ENCODE results near the gene KATNAL1. TPM values are rescaled to one million over a fixed set of nuclear protein-coding genes. Genes with fewer than 3 reads are reported as not detected.

KATNAL1 gene
- polyA plus RNA-seq, 1 of the 3 experiments (the other 2 are of a cell fraction), result 5.1 TPM

DNA sequence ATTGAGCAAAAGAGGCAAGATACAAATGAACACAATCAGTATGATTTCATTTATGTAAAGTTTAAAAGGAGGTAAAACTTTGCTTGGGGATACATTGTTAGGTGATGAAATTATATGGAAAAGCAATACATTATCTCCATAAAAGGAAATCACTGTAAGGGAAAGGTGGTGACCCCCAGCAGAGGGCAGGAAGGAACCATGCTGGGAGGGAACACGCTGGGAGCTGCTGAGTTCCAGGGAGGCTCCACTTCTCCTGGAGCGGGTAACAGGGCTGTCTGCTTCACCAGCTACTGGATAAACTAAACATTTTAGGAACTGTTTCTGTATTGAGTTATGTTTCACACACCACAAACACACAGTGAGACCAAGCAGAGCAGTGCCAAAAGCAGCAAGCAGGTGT, 91.2 kb downstream of the KATNAL1 start:
- Histone ChIP-seq H3K9ac (no peak overlapping the region), H3K9me3 (no peaks in the 10 kb centered on the region), H3K4me2 (no peak overlapping the region), H4K20me1 (ENCODE audit: insufficient read depth) (no peaks in the 10 kb centered on the region), H3K9me2 (no peaks in the 10 kb centered on the region), H3K36me3 (replicated peaks in 1 of 2; ENCODE audit: control insufficient read depth in 1 of 2, insufficient read depth in 2 of 2, low read length in 1 of 2) (peaks cover 12 to 19% of the 10 kb centered on the region in 2 experiments), H2AFZ (ENCODE audit: low read depth) (no peak overlapping the region), H3K79me2 (ENCODE audit: insufficient read depth) (peaks cover 19% of the 10 kb centered on the region; the same call in 1 of the 2 replicates), H3K4me3 (ENCODE audit: low read depth in 2 of 2, low read length in 1 of 2) (no peak overlapping the region), H3K27ac (ENCODE audit: low read depth in 2 of 2, low read length in 1 of 2) (no peak overlapping the region), H3K4me1 (ENCODE audit: control insufficient read depth in 1 of 2, insufficient read depth in 2 of 2, low read depth in 1 of 2, low read length in 1 of 2) (no peaks in the 10 kb centered on the region; a peak in 3 of 4 replicates), H3F3A (replicated peaks; ENCODE audit: insufficient read depth) (no peaks in the 10 kb centered on the region), H3K27me3 (ENCODE audit: insufficient read depth) (no peaks in the 10 kb centered on the region)
- no peak for TF ChIP-seq JUND (IDR thresholded peaks at IDR 0.05)
- no peak for TF ChIP-seq TCF12 (IDR thresholded peaks at IDR 0.05)
- TF ChIP-seq MXI1 (IDR thresholded peaks at IDR 0.05; ENCODE audit: low read depth, low read length), result no peak
- no peak for TF ChIP-seq EP300 (IDR thresholded peaks at IDR 0.05; ENCODE audit: borderline replicate concordance in 1 of 2, low read depth in 1 of 2, low read length in 1 of 2)
- no peak for TF ChIP-seq FOXJ3 (CRISPR knock-in tag; IDR thresholded peaks at IDR 0.05)
- TF ChIP-seq RCOR1 (IDR thresholded peaks at IDR 0.05; ENCODE audit: low read length), result no peak
- TF ChIP-seq, protein P1, sequence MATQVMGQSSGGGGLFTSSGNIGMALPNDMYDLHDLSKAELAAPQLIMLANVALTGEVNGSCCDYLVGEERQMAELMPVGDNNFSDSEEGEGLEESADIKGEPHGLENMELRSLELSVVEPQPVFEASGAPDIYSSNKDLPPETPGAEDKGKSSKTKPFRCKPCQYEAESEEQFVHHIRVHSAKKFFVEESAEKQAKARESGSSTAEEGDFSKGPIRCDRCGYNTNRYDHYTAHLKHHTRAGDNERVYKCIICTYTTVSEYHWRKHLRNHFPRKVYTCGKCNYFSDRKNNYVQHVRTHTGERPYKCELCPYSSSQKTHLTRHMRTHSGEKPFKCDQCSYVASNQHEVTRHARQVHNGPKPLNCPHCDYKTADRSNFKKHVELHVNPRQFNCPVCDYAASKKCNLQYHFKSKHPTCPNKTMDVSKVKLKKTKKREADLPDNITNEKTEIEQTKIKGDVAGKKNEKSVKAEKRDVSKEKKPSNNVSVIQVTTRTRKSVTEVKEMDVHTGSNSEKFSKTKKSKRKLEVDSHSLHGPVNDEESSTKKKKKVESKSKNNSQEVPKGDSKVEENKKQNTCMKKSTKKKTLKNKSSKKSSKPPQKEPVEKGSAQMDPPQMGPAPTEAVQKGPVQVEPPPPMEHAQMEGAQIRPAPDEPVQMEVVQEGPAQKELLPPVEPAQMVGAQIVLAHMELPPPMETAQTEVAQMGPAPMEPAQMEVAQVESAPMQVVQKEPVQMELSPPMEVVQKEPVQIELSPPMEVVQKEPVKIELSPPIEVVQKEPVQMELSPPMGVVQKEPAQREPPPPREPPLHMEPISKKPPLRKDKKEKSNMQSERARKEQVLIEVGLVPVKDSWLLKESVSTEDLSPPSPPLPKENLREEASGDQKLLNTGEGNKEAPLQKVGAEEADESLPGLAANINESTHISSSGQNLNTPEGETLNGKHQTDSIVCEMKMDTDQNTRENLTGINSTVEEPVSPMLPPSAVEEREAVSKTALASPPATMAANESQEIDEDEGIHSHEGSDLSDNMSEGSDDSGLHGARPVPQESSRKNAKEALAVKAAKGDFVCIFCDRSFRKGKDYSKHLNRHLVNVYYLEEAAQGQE (IDR thresholded peaks at IDR 0.05; ENCODE audit: low read depth, low read length), result no peak
- 100% methylated on average over 2 of the region's 2 CpGs for WGBS (ENCODE audit: low lambda C conversion rate)
- DNase-seq, result no peak
- POLR2A ChIA-PET, result no interaction called here
- CTCF ChIA-PET, result interaction anchor here (0.6 kb wide), 2 partner anchors 136 to 564 kb away, joined by 3 read pairs; no protein-coding TSS in a partner anchor

- H3K9me2 ChIP-seq, result no peaks in the 10 kb centered on the region; the same call in 1 of the 2 replicates
- TF ChIP-seq, protein P2, sequence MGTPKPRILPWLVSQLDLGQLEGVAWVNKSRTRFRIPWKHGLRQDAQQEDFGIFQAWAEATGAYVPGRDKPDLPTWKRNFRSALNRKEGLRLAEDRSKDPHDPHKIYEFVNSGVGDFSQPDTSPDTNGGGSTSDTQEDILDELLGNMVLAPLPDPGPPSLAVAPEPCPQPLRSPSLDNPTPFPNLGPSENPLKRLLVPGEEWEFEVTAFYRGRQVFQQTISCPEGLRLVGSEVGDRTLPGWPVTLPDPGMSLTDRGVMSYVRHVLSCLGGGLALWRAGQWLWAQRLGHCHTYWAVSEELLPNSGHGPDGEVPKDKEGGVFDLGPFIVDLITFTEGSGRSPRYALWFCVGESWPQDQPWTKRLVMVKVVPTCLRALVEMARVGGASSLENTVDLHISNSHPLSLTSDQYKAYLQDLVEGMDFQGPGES (IDR thresholded peaks at IDR 0.05; ENCODE audit: low read depth, low read length), result no peak
- TF ChIP-seq EZH2phosphoT487 (IDR thresholded peaks at IDR 0.05; ENCODE audit: borderline replicate concordance, low read depth) (no peak), RFX5 (IDR thresholded peaks at IDR 0.05; ENCODE audit: low read length) (no peak), JUND (IDR thresholded peaks at IDR 0.05) (no peak), MXI1 (IDR thresholded peaks at IDR 0.05; ENCODE audit: low read depth, low read length) (no peak)
- H3K36me3 ChIP-seq (replicated peaks in 1 of 2; ENCODE audit: control insufficient read depth in 1 of 2, insufficient read depth in 2 of 2, low read length in 1 of 2), result peaks cover 23 to 35% of the 10 kb centered on the region in 2 experiments
- no peaks in the 10 kb centered on the region for H3F3A ChIP-seq (replicated peaks; ENCODE audit: insufficient read depth)
- ChIA-PET CTCF (no interaction called here), POLR2A (no interaction called here)
- H3K79me2 ChIP-seq (ENCODE audit: insufficient read depth), result peaks cover 7% of the 10 kb centered on the region; the same call in 1 of the 2 replicates
- no peak overlapping the region for H3K9ac ChIP-seq
- H3K4me1 ChIP-seq (ENCODE audit: control insufficient read depth in 1 of 2, insufficient read depth in 2 of 2, low read depth in 1 of 2, low read length in 1 of 2), result no peaks in the 10 kb centered on the region; a peak in 3 of 4 replicates
- no peak for DNase-seq
- H4K20me1 ChIP-seq (ENCODE audit: insufficient read depth), result no peaks in the 10 kb centered on the region
- no peak overlapping the region for H3K4me3 ChIP-seq (ENCODE audit: low read depth in 2 of 2, low read length in 1 of 2)
- H3K27me3 ChIP-seq (ENCODE audit: insufficient read depth), result no peaks in the 10 kb centered on the region
- no peak overlapping the region for H2AFZ ChIP-seq (ENCODE audit: low read depth)
- H3K4me2 ChIP-seq, result no peak overlapping the region
- H3K9me3 ChIP-seq, result no peaks in the 10 kb centered on the region
- 93% methylated on average over 1 of the region's 7 CpGs for WGBS (ENCODE audit: low lambda C conversion rate)
- no peak overlapping the region for H3K27ac ChIP-seq (ENCODE audit: low read depth in 2 of 2, low read length in 1 of 2)
These were observed 95.1 kb downstream of the KATNAL1 start for GRCh38 chr13:30212256-30212655.
